Hippocampal formation (tissue), 2 donors: ENCODE data around the gene HIVEP1.

ENCODE experiments used
- DNase-seq, 2 donors: peaks; one replicate each; lab custom pipeline; 2025; lab: John Stamatoyannopoulos, UW

Gene HIVEP1

DNA sequence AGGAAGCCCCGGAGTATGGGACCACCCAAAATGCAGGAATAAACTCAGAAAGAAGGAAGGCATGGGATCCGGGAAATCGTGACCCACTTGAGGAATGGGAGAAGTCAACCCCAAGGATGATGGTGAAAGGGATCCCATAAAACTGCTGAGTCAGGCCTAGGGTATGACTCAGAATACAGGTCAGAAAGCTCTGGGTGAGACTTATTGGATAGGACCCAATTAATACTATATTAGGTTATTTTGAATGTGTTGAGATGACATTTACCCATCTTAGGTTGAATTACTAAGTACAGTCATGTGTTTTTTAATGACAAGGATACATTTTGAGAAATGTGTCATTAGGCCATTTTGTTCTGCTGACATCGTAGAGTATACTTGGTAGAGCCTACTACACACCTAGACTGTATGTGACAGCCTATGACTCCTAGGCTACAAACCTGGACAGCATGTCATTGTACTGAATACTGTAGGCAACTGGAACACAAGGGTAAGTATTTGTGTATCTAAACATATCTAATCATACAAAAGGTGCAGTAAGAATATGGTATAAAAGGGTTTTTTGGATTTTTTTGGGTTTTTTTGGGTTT is 17.1 kb upstream of the HIVEP1 start:
- DNase-seq = no peak

DNA sequence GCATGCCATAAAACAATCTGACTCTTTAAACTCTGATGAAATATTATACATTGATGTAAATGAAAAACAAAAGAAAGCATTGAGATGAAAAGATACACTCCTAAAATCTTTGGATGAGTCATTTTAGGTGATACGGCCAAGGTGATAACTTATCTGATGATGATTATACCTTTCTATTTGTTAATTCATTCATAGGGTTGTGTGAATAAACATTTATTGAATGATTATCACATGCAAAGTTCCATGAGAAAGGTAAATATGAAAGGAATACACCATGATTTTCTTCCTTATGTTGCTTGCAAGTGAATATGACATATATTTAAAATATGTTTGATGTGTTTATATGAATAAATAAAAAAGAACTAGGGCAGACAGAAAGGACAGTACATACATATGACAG is 15.4 kb upstream of the HIVEP1 start:
- no peak for DNase-seq

DNA sequence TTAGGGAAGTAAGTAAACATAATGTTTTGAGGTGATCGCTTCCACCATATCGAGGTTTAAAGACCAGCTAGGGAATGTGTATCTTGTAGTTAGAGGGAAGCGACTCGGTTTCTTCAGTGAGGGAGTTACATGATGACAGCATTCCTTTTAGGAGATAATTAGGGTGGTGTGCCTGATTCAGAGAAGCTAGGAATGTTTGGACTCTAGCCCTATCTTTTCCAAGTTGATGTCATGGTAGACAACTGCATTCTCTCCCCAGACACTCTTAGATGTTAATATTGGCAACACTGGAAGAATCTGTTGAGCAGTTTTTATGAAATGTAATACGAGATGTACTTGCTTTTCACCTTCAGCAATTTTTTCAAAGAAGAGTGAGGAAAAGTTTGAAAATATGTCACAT is 12.9 kb upstream of the HIVEP1 start:
- no peak for DNase-seq

DNA sequence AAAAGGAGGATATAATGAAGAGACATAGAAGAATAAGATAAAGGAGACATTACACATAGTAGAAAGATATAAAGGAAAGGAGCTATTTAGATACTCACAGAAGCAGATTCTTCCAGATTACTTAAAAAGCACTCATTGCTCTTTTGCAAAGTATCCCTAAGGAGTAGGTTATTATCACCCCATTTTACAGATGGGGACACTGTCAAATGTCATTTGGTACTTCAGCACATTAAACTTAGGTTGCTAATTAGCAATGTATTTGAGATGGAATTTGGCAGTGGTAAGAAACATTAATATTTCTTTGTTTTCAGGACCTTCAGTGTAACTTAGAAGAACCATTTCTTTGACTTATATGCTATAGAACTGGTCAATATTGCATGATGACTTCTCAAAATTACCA is 11.9 kb upstream of the HIVEP1 start:
- no peak for DNase-seq

DNA sequence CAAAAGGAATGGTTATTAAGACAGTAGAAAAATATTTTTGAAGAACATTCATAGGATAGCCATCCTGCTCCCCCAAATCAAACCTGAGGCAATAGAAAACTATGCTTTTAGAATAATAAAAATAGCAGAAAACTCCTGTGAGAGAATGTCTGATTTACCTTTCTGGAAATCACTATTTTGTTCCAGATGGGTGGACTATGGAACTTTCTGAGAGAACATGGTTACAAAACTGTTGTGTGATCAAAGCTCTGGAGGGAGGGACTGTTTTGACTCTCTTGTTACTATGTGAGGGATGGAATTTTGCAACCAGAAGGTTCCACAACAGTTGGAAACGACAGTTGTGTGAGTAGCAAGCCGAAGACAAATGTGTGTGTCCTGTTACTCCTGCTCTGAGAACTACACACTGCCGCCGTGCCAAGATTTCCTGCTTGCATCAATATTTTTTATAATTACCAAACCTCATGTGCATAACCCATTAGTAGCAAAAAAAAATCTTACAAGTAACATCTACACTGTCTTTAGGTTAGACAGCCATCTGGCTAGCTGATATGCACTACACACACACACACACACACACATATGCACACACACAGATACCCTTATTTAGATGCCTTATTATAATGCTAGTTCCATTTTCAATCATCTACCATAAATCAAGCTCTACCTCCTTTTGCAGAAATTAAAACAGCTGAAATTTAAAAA is 11.0 kb upstream of the HIVEP1 start:
- DNase-seq = no peak

DNA sequence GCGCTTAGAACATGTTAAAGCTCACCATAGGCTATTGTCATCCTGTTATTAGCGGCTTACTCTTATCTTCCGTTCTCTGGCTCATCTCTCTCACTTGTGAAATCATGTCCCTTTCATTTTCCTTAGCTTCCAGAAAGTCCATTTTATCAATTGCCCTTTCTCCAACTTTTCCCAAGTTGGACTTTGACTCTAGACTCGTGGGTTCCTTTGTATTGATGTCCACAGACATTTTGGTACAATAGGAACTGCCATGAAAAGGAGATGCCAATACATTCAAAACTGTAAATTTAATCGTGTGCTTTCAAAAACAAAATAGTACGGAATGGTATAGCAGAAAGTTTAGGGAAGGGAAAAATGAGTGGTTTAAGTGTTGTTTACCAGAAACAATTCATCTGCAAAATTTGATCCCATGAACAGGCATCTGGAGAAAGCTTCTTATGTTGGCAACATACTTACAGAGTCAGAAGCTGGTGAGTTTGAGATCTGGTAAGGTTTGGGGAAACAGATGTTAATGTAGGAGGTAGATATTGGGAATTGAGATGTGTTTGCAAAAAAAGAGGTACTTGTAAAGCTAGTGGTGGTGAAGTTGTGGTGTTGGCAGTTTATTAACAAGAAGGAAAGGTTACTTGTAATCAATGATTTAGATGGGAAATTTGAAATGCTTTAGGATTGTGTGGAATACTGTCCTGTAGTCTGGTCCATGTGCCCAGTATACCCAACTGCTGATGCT is 10.2 kb upstream of the HIVEP1 start:
- no peak for DNase-seq

DNA sequence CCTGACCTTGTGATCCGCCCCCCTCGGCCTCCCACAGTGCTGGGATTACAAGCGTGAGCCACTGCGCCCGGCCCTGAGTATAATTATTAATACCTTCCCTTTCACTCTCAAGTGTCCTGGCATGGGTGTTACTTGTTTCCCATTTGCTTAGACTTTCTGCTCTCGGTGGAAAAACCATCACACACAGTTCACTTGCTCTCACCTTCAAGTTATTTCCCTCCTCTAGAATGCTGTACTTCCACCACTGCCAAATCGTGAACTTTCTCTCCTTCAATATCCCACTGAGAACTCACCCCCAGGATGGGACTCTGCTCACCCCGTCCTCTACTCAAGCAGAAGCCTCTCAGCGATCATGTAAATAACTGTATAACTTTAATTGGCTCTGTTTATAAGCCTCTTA is 4.6 kb upstream of the HIVEP1 start:
- no peak for DNase-seq

DNA sequence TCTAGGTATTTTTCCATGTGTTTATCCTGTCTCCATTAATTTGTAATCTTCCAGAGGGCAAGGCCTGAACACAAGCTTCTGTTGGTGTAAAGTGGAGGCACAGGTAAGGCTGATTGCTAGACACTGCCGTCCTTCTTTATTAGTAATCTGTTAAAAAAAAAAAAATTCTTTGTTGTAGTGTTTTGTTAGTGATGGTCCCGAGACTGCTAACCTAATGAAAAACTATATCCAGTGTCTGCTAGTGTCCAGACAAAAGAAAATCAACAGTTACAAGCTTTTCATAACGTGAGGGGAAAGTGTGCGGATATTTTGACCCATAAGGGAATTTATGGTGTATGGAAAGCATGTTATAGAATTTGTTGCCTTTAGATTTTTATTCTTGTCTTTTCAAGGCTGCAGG is 4.2 kb upstream of the HIVEP1 start:
- no peak for DNase-seq

DNA sequence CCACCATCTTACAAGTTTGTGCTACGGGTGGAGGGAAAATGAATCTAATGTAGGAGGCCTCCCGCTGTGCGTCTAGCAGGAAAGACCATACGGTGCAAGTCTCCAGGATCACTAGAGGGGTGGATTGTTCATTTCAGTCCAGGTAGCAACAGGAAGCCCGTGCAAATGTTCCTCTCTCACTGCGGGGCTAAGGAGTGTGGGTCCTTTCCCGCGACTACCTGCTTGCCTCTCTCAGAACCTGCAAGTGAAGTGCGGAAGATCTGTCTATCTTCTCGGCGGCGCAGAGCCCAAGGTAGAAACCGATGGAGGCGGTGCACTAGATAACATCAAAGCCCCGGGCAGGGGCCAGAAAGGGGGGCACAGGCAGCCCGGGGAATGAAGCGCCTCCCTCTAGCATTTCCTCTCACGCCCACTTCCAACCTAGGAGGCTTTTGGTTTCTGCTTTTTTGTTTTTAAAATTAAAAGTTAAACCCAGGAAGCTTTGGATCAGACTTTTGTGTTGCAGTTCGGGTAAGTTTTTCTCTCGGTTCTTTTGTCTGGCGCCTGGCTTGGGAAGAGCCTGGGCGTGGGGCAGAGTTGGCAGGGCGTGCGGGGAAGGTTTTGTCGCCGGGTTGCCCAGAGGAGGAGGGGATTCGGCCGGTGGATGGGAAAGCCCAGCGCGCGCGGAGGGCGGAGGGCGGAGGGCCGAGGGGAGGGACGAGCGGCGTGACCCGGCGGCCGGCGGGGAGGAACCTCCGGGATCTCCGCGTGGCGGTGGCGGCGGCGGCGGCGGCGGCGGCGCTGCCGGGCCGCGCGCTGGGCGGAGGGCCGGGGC is 3.5 kb upstream of the HIVEP1 start:
- DNase-seq = peak; percentile 38 to 73

GRCh38 chr6:12009180-12009685 is 2.9 kb upstream of the HIVEP1 start:
- no peak for DNase-seq

DNA sequence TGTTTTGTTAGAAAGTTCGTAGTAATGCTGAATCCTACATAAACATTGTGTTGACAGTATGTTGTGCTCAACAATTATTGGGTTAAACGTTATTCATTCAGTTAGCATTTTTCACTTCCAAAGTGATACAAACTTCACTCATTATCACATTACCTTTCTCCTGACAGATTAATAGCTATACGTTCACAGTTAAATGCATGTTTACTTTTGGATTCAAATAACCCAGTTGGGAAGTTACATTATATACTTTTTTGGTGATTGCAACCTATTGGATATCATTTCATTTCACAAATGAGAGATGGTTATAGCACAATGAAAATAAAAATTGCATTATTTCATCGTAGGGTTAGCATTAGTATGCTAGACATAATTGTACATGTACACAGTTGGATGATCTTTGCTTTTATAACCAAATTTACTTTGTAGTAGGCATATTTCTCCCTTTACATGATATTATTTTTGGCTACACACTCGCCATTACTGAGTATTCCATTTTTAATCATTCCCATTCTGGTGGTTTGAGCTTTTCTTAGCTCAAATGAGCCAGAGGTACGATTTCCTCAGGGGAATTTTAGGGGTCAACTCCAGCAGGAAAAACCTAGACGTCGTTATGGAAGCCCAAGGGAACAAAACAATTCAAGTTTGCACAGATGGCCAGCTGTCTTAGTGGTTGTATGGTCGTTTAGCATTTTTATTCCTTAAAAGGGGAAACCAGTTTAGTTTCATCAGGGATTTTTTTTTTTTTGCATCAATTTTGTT is 2.1 kb upstream of the HIVEP1 start:
- no peak for DNase-seq

DNA sequence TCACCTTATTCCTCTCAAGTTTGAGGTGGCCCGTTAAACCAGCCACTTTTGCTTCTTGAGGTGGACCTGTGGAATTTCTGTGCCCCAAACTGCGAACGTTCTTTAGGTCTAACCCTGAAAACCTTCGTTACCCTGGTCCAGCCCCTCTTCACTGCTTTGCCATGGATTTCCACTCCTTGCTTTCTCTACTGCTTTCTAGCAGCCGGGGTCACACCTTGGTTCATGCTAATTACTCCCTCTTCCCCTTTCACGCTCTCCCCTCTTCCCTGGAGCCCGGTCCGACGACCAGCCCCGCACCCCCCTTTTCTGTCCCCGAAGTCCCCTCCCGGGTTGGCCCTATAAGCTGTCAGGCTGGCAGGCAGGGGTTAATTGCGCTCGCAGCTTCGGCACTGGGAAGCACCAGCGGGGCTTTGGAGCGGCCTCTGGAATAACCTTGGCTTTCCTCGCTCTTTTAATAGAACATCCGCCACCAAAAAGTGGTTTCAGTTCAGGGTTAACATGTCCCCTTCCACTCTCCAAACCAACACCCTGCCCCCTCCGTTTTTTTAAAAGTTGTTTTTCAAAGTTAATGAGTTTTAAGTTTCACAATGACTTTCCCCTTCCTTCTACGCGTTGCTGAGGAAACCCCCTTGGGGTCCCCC is 1.4 kb upstream of the HIVEP1 start:
- DNase-seq = no peak

DNA sequence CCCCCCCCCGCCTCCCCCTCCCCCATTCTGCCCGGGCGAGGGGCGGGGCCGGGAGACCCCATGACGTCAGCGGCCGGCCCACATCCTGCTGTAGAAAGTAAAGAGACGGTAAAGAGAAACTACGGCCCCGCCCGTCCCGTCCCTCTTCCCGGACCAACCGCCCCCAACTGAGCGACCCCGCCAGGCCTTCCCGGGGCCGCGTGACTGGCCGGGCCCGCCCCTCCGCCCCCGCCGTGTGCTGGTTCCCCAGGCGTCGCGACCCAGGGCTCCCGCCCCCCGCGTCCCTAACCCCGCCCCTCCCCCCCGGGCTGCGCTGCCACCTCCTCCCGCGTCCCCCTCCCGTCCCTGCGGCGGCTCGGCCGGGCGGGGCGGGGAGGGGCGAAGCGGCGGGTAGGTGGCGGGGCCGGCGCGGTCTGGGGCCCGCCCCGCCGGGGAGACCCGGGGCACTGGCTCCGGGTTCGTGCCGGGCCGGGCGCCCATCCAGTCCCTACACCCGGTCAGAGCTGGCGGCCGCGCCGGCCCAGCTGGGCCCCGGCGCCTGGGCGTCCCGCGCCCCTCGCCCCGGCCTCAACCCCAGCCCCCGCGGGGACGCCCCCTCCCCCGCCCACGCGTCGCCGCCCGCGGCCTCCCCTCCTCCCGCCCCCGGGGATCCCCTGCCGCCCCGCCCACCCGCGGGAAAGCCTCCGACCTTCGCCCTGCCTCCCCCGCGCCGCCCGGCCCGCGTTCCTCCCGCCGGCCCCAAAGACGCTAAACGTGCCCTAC is 655 bp upstream of the HIVEP1 start:
- DNase-seq = peak; percentile 92 to 94

DNA sequence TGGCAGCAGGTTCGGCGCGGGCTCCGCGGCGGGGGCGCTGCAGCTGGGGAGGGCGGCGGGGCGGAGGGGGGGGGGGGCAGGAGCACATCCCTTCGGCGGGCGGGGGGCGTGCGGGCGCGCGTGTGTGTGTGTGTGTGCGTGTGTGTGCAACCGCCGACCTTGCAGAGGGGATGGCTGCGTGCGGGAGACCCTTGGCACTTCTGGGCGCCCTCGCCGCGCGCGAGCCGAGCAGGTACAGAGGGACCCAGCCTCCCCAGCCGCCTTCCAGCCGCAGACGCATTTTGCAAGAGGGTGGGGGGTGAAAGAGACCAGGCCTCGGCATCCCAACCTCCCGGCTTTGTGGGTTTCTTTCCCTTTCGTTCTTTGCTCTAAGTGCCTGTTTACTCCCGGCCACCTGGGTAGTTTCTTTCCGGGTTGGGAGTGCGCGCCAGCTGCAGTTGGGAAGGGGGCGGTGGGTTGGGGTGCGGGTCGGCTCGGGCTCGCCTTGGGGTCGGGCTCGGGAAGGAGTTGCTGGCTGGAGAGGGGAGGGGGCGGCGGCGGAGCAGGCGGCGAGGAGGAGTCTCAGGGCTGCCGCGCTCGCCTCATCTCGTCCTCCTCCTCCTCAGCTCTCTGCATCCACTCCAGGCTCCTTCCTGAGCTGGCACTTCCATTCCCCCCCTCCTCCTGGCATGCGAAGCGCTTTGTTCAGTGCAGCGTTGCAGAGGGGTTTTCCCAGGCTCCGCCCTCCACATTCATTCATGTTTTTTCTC is 620 bp downstream of the HIVEP1 start:
- DNase-seq = peak; percentile 63 to 73

DNA sequence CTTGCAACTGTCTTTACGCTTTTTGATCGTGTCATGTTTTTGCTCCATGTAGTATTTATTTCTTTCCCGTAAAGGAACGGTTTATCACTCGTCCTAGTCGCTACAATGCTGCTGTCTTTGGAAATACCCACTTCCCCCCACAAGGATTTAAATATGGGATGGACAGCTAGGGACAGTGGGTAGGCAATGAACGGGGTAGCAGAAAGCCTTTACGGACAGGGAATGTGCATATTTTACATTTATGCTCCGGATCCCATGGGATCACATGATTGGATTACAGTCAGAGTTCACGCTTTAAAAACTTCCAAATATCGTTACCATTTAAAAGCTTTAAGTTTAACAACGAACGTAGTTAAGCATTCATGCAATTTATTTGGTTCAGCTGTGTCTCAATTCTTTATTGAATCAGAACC is 1.2 kb downstream of the HIVEP1 start:
- DNase-seq = no peak

- no peak for DNase-seq
These were observed 2.1 kb downstream of the HIVEP1 start for GRCh38 chr6:12014027-12014872.

- DNase-seq = no peak
These were observed 2.7 kb downstream of the HIVEP1 start for GRCh38 chr6:12014873-12015149.

DNA sequence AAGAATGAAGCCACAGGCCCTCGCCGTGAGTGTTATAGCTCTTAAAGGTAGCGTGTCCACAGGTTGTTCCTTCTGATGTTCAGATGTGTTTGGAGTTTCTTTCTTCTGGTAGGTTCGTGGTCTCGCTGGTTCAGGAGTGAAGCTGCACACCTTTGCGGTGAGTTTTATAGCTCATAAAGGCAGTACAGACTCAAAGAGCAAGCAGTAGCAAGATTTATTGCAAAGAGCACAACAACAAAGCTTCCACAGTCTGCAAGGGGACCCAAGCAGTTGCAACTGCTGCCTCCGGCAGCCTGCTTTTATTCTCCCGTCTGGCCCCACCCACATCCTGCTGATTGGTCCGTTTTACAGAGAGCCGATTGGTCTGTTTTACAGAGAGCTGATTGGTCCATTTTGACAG is 5.2 kb downstream of the HIVEP1 start:
- no peak for DNase-seq

DNA sequence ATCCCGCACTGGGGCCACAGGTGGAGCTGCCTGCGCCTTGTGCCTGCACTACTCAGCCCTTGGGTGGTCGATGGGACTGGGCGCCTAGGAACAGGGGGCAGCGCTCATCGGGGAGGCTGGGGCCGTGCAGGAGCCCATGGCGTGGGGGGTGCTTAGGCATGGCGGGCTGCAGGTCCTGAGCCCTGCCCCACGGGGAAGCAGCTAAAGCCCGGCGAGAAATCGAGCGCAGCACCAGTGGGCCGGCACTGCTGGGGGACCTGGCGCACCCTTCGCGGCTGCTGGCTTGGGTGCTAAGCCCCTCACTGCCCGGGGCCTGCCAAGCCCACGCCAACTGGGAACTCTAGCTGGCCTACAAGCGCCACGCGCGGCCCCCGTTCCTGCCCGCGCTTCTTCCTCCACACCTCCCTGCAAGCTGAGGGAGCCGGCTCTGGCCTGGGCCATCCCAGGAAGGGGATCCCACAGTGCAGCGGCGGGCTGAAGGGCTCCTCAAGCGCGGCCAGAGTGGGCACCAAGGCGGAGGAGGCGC is 5.8 kb downstream of the HIVEP1 start:
- DNase-seq = no peak
